Astrocyte (in vitro differentiated cells and primary cell): ENCODE results near the gene USP34. TPM values are rescaled to one million over a fixed set of nuclear protein-coding genes. Genes with fewer than 3 reads are reported as not detected.
A peak's percentile ranks its signal among the peaks of the same experiment; 100 is the strongest.

Experiments used
- DNase-seq: peaks from one replicate; pipeline ENCODE4 v3.0.0-alpha.2; 2010; ENCODE audit warnings: low read depth
- FAIRE-seq: peaks from 2 replicates; lab custom pipeline; 2011; peaks lifted over from hg19 to GRCh38; lab: Jason Lieb, UNC
- H2AFZ ChIP-seq: 2 replicates; pipeline ENCODE4 v1.6.0; 2012; ENCODE audit warnings: low read depth, low read length, inconsistent platforms
- H3K27ac ChIP-seq: 2 replicates; pipeline ENCODE4 v1.5.1; 2011; ENCODE audit warnings: low read depth, low read length, inconsistent platforms
- H3K27me3 ChIP-seq: 2 replicates; pipeline ENCODE4 v1.6.0; 2011; ENCODE audit warnings: low read length, inconsistent platforms; ENCODE audit not compliant: insufficient read depth
- H3K36me3 ChIP-seq: 2 replicates; pipeline ENCODE4 v1.5.1; 2011; ENCODE audit warnings: low read length, inconsistent platforms; ENCODE audit not compliant: insufficient read depth
- H3K4me1 ChIP-seq: 2 replicates; pipeline ENCODE4 v1.5.1; 2011; ENCODE audit warnings: low read length, inconsistent platforms; ENCODE audit not compliant: insufficient read depth
- H3K4me2 ChIP-seq: 2 replicates; pipeline ENCODE4 v1.6.0; 2012; ENCODE audit warnings: low read length, inconsistent platforms
- H3K4me3 ChIP-seq: 2 replicates; pipeline ENCODE4 v1.5.1; 2011; ENCODE audit warnings: low read depth, mild to moderate bottlenecking, low read length, inconsistent platforms; ENCODE audit not compliant: insufficient read depth
- H3K79me2 ChIP-seq: 2 replicates; pipeline ENCODE4 v1.6.0; 2012; ENCODE audit warnings: mild to moderate bottlenecking, low read length, inconsistent platforms; ENCODE audit not compliant: insufficient read depth
- H3K9ac ChIP-seq: 2 replicates; pipeline ENCODE4 v1.6.0; 2012; ENCODE audit warnings: mild to moderate bottlenecking, low read length, inconsistent platforms
- H3K9me3 ChIP-seq: 2 replicates; pipeline ENCODE4 v1.5.1; 2012; ENCODE audit warnings: low read depth, mild to moderate bottlenecking, low read length, inconsistent platforms; ENCODE audit not compliant: insufficient read depth
- H4K20me1 ChIP-seq: 2 replicates; pipeline ENCODE4 v1.6.0; 2012; ENCODE audit warnings: low read length, inconsistent platforms; ENCODE audit not compliant: insufficient read depth
- H3K27ac Mint-ChIP-seq: one replicate; pipeline ENCODE4 v1.8.0; 2021; ENCODE audit warnings: mild to moderate bottlenecking, mixed read lengths; ENCODE audit not compliant: unreplicated experiment
- H3K27me3 Mint-ChIP-seq: one replicate; pipeline ENCODE4 v1.8.0; 2021; ENCODE audit warnings: low read depth, mixed read lengths; ENCODE audit not compliant: unreplicated experiment
- H3K36me3 Mint-ChIP-seq: one replicate; pipeline ENCODE4 v1.8.0; 2021; ENCODE audit warnings: low read depth, mixed read lengths; ENCODE audit not compliant: unreplicated experiment
- H3K4me1 Mint-ChIP-seq: one replicate; pipeline ENCODE4 v1.8.0; 2021; ENCODE audit warnings: low read depth, mixed read lengths; ENCODE audit not compliant: unreplicated experiment
- H3K4me3 Mint-ChIP-seq: one replicate; pipeline ENCODE4 v1.8.0; 2021; ENCODE audit warnings: mild to moderate bottlenecking, moderate library complexity, mixed read lengths; ENCODE audit not compliant: unreplicated experiment
- H3K9me3 Mint-ChIP-seq: one replicate; pipeline ENCODE4 v1.8.0; 2021; ENCODE audit warnings: mild to moderate bottlenecking, mixed read lengths; ENCODE audit not compliant: unreplicated experiment
- CTCF ChIP-seq: IDR thresholded peaks from 2 replicates; pipeline ENCODE4 v1.5.1; 2011; ENCODE audit warnings: low read depth, mild to moderate bottlenecking, inconsistent platforms, low read length, moderate library complexity; ENCODE audit not compliant: insufficient read depth
- EZH2 ChIP-seq: IDR thresholded peaks from 2 replicates; pipeline ENCODE4 v1.6.1; 2012; ENCODE audit warnings: mild to moderate bottlenecking, low read length, inconsistent platforms; ENCODE audit not compliant: insufficient read depth
- total RNA-seq: library from RNA; stranded (reverse); gene quantifications from 2 replicates; pipeline ENCODE4 v1.2.1, GENCODE V29; 2021

The USP34 gene
- total RNA-seq, 1 donor from 2014 or later = 99.9 TPM

GRCh38 chr2:61419570-61419969, 51.3 kb downstream of the USP34 start:
- Histone ChIP-seq H3K9ac (no peak overlapping the region), H3K9me3 (no peaks in the 10 kb centered on the region), H3K79me2 (peaks cover 81% of the 10 kb centered on the region), H3K4me3 (no peak overlapping the region), H3K36me3 (peaks cover 4% of the 10 kb centered on the region), H3K27ac (no peak overlapping the region), H3K4me2 (no peak overlapping the region), H2AFZ (no peak overlapping the region), H3K27me3 (no peaks in the 10 kb centered on the region), H4K20me1 (peaks cover 64% of the 10 kb centered on the region), H3K4me1 (no peaks in the 10 kb centered on the region)
- no peak overlapping the region for H3K4me3 Mint-ChIP-seq
- FAIRE-seq = no peak
- no peaks in the 10 kb centered on the region for H3K27me3 Mint-ChIP-seq
- DNase-seq = no peak
- H3K27ac Mint-ChIP-seq = no peak overlapping the region
- H3K9me3 Mint-ChIP-seq = no peaks in the 10 kb centered on the region
- peaks cover 9% of the 10 kb centered on the region for H3K4me1 Mint-ChIP-seq
- TF ChIP-seq CTCF = no peak
- TF ChIP-seq EZH2 = no peak
- H3K36me3 Mint-ChIP-seq = no peaks in the 10 kb centered on the region

DNA sequence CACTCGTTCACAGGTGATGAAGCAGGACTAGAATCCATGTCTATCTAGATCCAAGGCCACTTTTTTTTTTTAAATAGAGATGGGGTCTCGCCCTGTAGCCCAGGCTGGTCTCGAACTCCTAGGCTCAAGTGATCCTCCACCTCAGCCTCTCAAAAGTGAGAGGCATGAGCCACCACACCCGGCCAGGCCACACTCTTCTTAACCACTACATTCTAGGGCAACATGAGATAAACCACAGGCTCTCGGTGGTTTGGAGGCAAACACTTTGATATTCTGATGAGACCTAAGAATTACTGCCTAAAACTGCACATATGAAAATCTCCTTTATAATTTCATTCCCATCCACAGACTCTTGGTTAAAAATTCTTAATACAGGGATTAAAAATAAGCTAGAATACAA, 51.8 kb downstream of the USP34 start:
- H3K27ac ChIP-seq = no peak overlapping the region
- no peak overlapping the region for H3K4me3 ChIP-seq
- Mint-ChIP-seq H3K27ac (no peak overlapping the region), H3K4me3 (no peak overlapping the region), H3K4me1 (peaks cover 5% of the 10 kb centered on the region), H3K36me3 (peaks cover 4% of the 10 kb centered on the region), H3K9me3 (no peaks in the 10 kb centered on the region), H3K27me3 (no peaks in the 10 kb centered on the region)
- no peaks in the 10 kb centered on the region for H3K4me1 ChIP-seq
- peaks cover 64% of the 10 kb centered on the region for H4K20me1 ChIP-seq
- peaks cover 4% of the 10 kb centered on the region for H3K36me3 ChIP-seq
- H3K9ac ChIP-seq = no peak overlapping the region
- no peaks in the 10 kb centered on the region for H3K27me3 ChIP-seq
- no peak overlapping the region for H2AFZ ChIP-seq
- no peak overlapping the region for H3K4me2 ChIP-seq
- no peaks in the 10 kb centered on the region for H3K9me3 ChIP-seq
- peak; percentile 36 for DNase-seq
- TF ChIP-seq EZH2 (no peak), CTCF (no peak)
- peaks cover 81% of the 10 kb centered on the region for H3K79me2 ChIP-seq
- no peak for FAIRE-seq

DNA sequence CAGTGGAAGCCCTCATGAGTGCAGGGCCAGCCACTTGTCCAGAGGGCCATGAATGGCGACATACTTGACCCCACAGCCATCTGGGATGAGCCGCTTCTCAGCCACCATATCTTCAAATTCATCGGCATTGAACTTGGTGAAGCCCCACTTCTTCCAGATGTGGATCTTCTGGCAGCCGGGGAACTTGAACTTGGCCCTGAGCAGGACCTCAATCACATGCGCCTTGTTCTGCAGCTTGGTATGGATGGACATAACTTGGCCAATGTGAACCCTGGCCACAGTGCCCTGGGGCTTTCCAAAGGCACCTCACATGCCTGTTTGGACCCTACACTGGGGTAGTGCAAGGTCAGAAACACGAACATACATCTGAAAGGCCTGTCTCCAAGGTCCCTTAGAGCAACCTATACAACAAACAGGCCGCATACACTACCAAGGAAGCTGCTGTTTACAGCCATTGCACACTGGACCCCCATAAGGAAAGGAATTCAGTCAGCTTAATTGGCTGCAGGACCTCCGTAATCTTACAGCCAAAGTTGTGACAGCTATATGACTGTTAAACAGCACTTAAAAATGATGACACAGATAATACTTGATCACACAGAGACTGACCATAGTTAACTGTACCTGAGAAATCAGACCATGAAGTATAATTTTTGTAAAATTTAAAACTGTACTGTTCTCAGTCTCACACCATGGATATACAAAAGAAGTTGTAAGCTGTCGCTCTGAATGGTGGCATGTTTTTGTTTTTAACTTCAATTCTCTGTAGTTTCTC, 53.8 kb downstream of the USP34 start:
- Histone ChIP-seq H3K36me3 (peaks cover 4% of the 10 kb centered on the region), H3K79me2 (peaks cover 70% of the 10 kb centered on the region), H3K4me1 (no peaks in the 10 kb centered on the region), H3K4me2 (no peak overlapping the region), H3K9me3 (no peaks in the 10 kb centered on the region), H3K27ac (no peak overlapping the region), H3K9ac (no peak overlapping the region), H3K4me3 (no peak overlapping the region), H4K20me1 (peaks cover 46% of the 10 kb centered on the region), H2AFZ (no peak overlapping the region), H3K27me3 (no peaks in the 10 kb centered on the region)
- peaks cover 4% of the 10 kb centered on the region for H3K36me3 Mint-ChIP-seq
- TF ChIP-seq CTCF (no peak), EZH2 (no peak)
- no peaks in the 10 kb centered on the region for H3K27me3 Mint-ChIP-seq
- no peak overlapping the region for H3K4me3 Mint-ChIP-seq
- no peaks in the 10 kb centered on the region for H3K9me3 Mint-ChIP-seq
- FAIRE-seq = no peak
- H3K4me1 Mint-ChIP-seq = peaks cover 3% of the 10 kb centered on the region
- DNase-seq = no peak
- no peak overlapping the region for H3K27ac Mint-ChIP-seq
